Measurements from ENCODE around the gene NFE2. TPM values are rescaled to one million over a fixed set of nuclear protein-coding genes. Genes with fewer than 3 reads are reported as not detected.

NFE2 gene
- 5.7 TPM for polyA plus RNA-seq (2013, experiment 1 of 4)
- polyA plus RNA-seq (2013, experiment 2 of 4): 5.6 TPM
- 3.6 TPM for polyA plus RNA-seq (2013, experiment 3 of 4)
- 4.4 TPM for polyA plus RNA-seq (2013, experiment 4 of 4)

- Histone ChIP-seq H3K4me1 (ENCODE audit: control insufficient read depth, insufficient read depth, low read length) (peaks cover 18% of the 10 kb centered on the region), H3K27me3 (ENCODE audit: control insufficient read depth, insufficient read depth, low read length, poor library complexity, severe bottlenecking) (no peaks in the 10 kb centered on the region), H3K4me3 (ENCODE audit: insufficient read depth, low read depth, low read length) (peak within 1 kb of the TSS; percentile 26), H3K9me3 (ENCODE audit: control insufficient read depth, low read length) (no peaks in the 10 kb centered on the region), H3K36me3 (ENCODE audit: control insufficient read depth, insufficient read depth, low read length) (no peaks in the 10 kb centered on the region), H3K27ac (ENCODE audit: insufficient read depth, low read depth, low read length, poor library complexity, severe bottlenecking) (no peak within 1 kb of the TSS)
- WGBS, 2 experiments: 2 to 4% methylated on average over 25 of the region's 26 CpGs
Measured at GRCh38 chr12:54300732-54301427, at the start of gene NFE2. NFE2 (minus strand) TSS chr12:54301015; CDS start chr12:54295248, 5,767 bp downstream.

- peaks cover 9% of the 10 kb centered on the region for H3K36me3 ChIP-seq (ENCODE audit: control insufficient read depth, insufficient read depth, low read length)
- H3K4me3 ChIP-seq (ENCODE audit: insufficient read depth, low read depth, low read length): peak overlapping the region; percentile 9
- H3K27ac ChIP-seq (ENCODE audit: insufficient read depth, low read depth, low read length, poor library complexity, severe bottlenecking): peak overlapping the region; percentile 57
- H3K4me1 ChIP-seq (ENCODE audit: control insufficient read depth, insufficient read depth, low read length): peaks cover 59% of the 10 kb centered on the region
- no peaks in the 10 kb centered on the region for H3K27me3 ChIP-seq (ENCODE audit: control insufficient read depth, insufficient read depth, low read length, poor library complexity, severe bottlenecking)
- no peaks in the 10 kb centered on the region for H3K9me3 ChIP-seq (ENCODE audit: control insufficient read depth, low read length)
Measured at GRCh38 chr12:54349679-54350078, 48.9 kb upstream of the NFE2 start.

GRCh38 chr12:54349036-54349435 is 48.2 kb upstream of the NFE2 start:
- Histone ChIP-seq H3K36me3 (ENCODE audit: control insufficient read depth, insufficient read depth, low read length) (peaks cover 11% of the 10 kb centered on the region), H3K4me3 (ENCODE audit: insufficient read depth, low read depth, low read length) (no peak overlapping the region), H3K9me3 (ENCODE audit: control insufficient read depth, low read length) (no peaks in the 10 kb centered on the region), H3K27ac (ENCODE audit: insufficient read depth, low read depth, low read length, poor library complexity, severe bottlenecking) (peak overlapping the region; percentile 39), H3K4me1 (ENCODE audit: control insufficient read depth, insufficient read depth, low read length) (peaks cover 53% of the 10 kb centered on the region), H3K27me3 (ENCODE audit: control insufficient read depth, insufficient read depth, low read length, poor library complexity, severe bottlenecking) (no peaks in the 10 kb centered on the region)
- WGBS, 2 experiments: 75% methylated on average over 4 of the region's 4 CpGs

- Histone ChIP-seq H3K27me3 (ENCODE audit: control insufficient read depth, insufficient read depth, low read length, poor library complexity, severe bottlenecking) (no peaks in the 10 kb centered on the region), H3K27ac (ENCODE audit: insufficient read depth, low read depth, low read length, poor library complexity, severe bottlenecking) (peak overlapping the region; percentile 84), H3K36me3 (ENCODE audit: control insufficient read depth, insufficient read depth, low read length) (peaks cover 15% of the 10 kb centered on the region), H3K9me3 (ENCODE audit: control insufficient read depth, low read length) (no peaks in the 10 kb centered on the region), H3K4me3 (ENCODE audit: insufficient read depth, low read depth, low read length) (no peak overlapping the region), H3K4me1 (ENCODE audit: control insufficient read depth, insufficient read depth, low read length) (peaks cover 56% of the 10 kb centered on the region)
- 48 to 68% methylated on average over 9 of the region's 9 CpGs for WGBS, 2 experiments
Measured at GRCh38 chr12:54341378-54342300, 40.8 kb upstream of the NFE2 start.

- 92 to 95% methylated on average over 7 of the region's 7 CpGs for WGBS, 2 experiments
- H3K36me3 ChIP-seq (ENCODE audit: control insufficient read depth, insufficient read depth, low read length): peaks cover 15% of the 10 kb centered on the region
- no peaks in the 10 kb centered on the region for H3K27me3 ChIP-seq (ENCODE audit: control insufficient read depth, insufficient read depth, low read length, poor library complexity, severe bottlenecking)
- H3K4me1 ChIP-seq (ENCODE audit: control insufficient read depth, insufficient read depth, low read length): peaks cover 56% of the 10 kb centered on the region
- peak overlapping the region; percentile 84 for H3K27ac ChIP-seq (ENCODE audit: insufficient read depth, low read depth, low read length, poor library complexity, severe bottlenecking)
- H3K9me3 ChIP-seq (ENCODE audit: control insufficient read depth, low read length): no peaks in the 10 kb centered on the region
- H3K4me3 ChIP-seq (ENCODE audit: insufficient read depth, low read depth, low read length): no peak overlapping the region
Measured at GRCh38 chr12:54340846-54341245, 40.0 kb upstream of the NFE2 start.

GRCh38 chr12:54338698-54339296 is 38.0 kb upstream of the NFE2 start:
- Histone ChIP-seq H3K27ac (ENCODE audit: insufficient read depth, low read depth, low read length, poor library complexity, severe bottlenecking) (no peak overlapping the region), H3K36me3 (ENCODE audit: control insufficient read depth, insufficient read depth, low read length) (peaks cover 10% of the 10 kb centered on the region), H3K4me3 (ENCODE audit: insufficient read depth, low read depth, low read length) (no peak overlapping the region), H3K9me3 (ENCODE audit: control insufficient read depth, low read length) (no peaks in the 10 kb centered on the region), H3K4me1 (ENCODE audit: control insufficient read depth, insufficient read depth, low read length) (peaks cover 56% of the 10 kb centered on the region), H3K27me3 (ENCODE audit: control insufficient read depth, insufficient read depth, low read length, poor library complexity, severe bottlenecking) (no peaks in the 10 kb centered on the region)
- WGBS, 2 experiments: 93 to 94% methylated on average over 4 of the region's 4 CpGs

GRCh38 chr12:54337854-54338650 is 37.2 kb upstream of the NFE2 start:
- Histone ChIP-seq H3K27ac (ENCODE audit: insufficient read depth, low read depth, low read length, poor library complexity, severe bottlenecking) (no peak overlapping the region), H3K9me3 (ENCODE audit: control insufficient read depth, low read length) (no peaks in the 10 kb centered on the region), H3K4me3 (ENCODE audit: insufficient read depth, low read depth, low read length) (no peak overlapping the region), H3K4me1 (ENCODE audit: control insufficient read depth, insufficient read depth, low read length) (peaks cover 53% of the 10 kb centered on the region), H3K27me3 (ENCODE audit: control insufficient read depth, insufficient read depth, low read length, poor library complexity, severe bottlenecking) (no peaks in the 10 kb centered on the region), H3K36me3 (ENCODE audit: control insufficient read depth, insufficient read depth, low read length) (peaks cover 3% of the 10 kb centered on the region)
- 89 to 91% methylated on average over 2 to 3 of the region's 3 CpGs for WGBS, 2 experiments

GRCh38 chr12:54337280-54337842 is 36.5 kb upstream of the NFE2 start:
- WGBS, 2 experiments: 85 to 89% methylated on average over 3 of the region's 3 CpGs
- no peak overlapping the region for H3K4me3 ChIP-seq (ENCODE audit: insufficient read depth, low read depth, low read length)
- no peaks in the 10 kb centered on the region for H3K27me3 ChIP-seq (ENCODE audit: control insufficient read depth, insufficient read depth, low read length, poor library complexity, severe bottlenecking)
- peak overlapping the region; percentile 6 for H3K27ac ChIP-seq (ENCODE audit: insufficient read depth, low read depth, low read length, poor library complexity, severe bottlenecking)
- H3K36me3 ChIP-seq (ENCODE audit: control insufficient read depth, insufficient read depth, low read length): no peaks in the 10 kb centered on the region
- peaks cover 46% of the 10 kb centered on the region for H3K4me1 ChIP-seq (ENCODE audit: control insufficient read depth, insufficient read depth, low read length)
- H3K9me3 ChIP-seq (ENCODE audit: control insufficient read depth, low read length): no peaks in the 10 kb centered on the region

- Histone ChIP-seq H3K27ac (ENCODE audit: insufficient read depth, low read depth, low read length, poor library complexity, severe bottlenecking) (no peak overlapping the region), H3K9me3 (ENCODE audit: control insufficient read depth, low read length) (no peaks in the 10 kb centered on the region), H3K4me3 (ENCODE audit: insufficient read depth, low read depth, low read length) (no peak overlapping the region), H3K36me3 (ENCODE audit: control insufficient read depth, insufficient read depth, low read length) (no peaks in the 10 kb centered on the region), H3K27me3 (ENCODE audit: control insufficient read depth, insufficient read depth, low read length, poor library complexity, severe bottlenecking) (no peaks in the 10 kb centered on the region), H3K4me1 (ENCODE audit: control insufficient read depth, insufficient read depth, low read length) (peaks cover 19% of the 10 kb centered on the region)
- WGBS, 2 experiments: 90 to 94% methylated on average over 4 of the region's 4 CpGs
Measured at GRCh38 chr12:54333420-54334034, 32.7 kb upstream of the NFE2 start.
